Endothelial cell of umbilical vein (primary cell): ENCODE data around the gene NGEF. TPM values are rescaled to one million over a fixed set of nuclear protein-coding genes. Genes with fewer than 3 reads are reported as not detected.

Experiments used
- BruUV-seq: library from RNA; stranded (reverse); fragments of 400-500 nt; replicated peaks from 2 replicates; lab custom pipeline; 2021; lab: Mats Ljungman, UMichigan
- CTCF ChIA-PET: fragments of 300-600, 350-600 bp; sonication (Branson Sonifier 250); formaldehyde crosslinking; loops from one replicate; lab custom pipeline; 2021; ENCODE audit warnings: antibody characterized with exemption, inconsistent platforms; lab: Charles Lee
- POLR2A ChIA-PET: fragments of 300-600, 350-600 bp; sonication (Branson Sonifier 250); formaldehyde crosslinking; loops from one replicate; lab custom pipeline; 2021; ENCODE audit warnings: antibody characterized with exemption, inconsistent platforms; lab: Charles Lee
- DNase-seq: peaks from one replicate; pipeline ENCODE4 v3.0.0-alpha.2; 2011; ENCODE audit warnings: low read depth, low spot score
- FAIRE-seq: peaks from 2 replicates; lab custom pipeline; 2011; peaks lifted over from hg19 to GRCh38; lab: Jason Lieb, UNC
- H2AFZ ChIP-seq: 2 replicates; pipeline ENCODE4 v1.6.0; 2012; ENCODE audit warnings: low read depth, low read length, control low read depth, inconsistent platforms
- H3K27ac ChIP-seq: 2 replicates; pipeline ENCODE4 v1.5.1; 2011; ENCODE audit warnings: low read depth, mild to moderate bottlenecking, control low read depth, low read length, moderate library complexity; ENCODE audit not compliant: insufficient read depth
- H3K27me3 ChIP-seq, 2 experiments: 2 replicates each; pipeline versions ENCODE4 v1.6.0 to v1.6.1; 2011; ENCODE audit warnings: low read length in 2 of 2, mixed read lengths in 1 of 2; ENCODE audit not compliant: control insufficient read depth in 2 of 2, insufficient read depth in 2 of 2
- H3K36me3 ChIP-seq, 2 experiments: 2 replicates in 1 of 2; 3 replicates in 1 of 2; pipeline ENCODE4 v1.5.1; 2011; ENCODE audit warnings: low read length in 2 of 2, mild to moderate bottlenecking in 1 of 2, moderate library complexity in 1 of 2; ENCODE audit not compliant: control insufficient read depth in 2 of 2, insufficient read depth in 2 of 2; ENCODE audit errors: extremely low read depth in 1 of 2
- H3K4me1 ChIP-seq: 3 replicates; pipeline ENCODE4 v1.5.1; 2011; ENCODE audit warnings: mild to moderate bottlenecking, low read length; ENCODE audit not compliant: control insufficient read depth, insufficient read depth; ENCODE audit errors: extremely low read depth
- H3K4me2 ChIP-seq: 2 replicates; pipeline ENCODE4 v1.6.1; 2011; ENCODE audit warnings: low read length, control low read depth, mixed read lengths; ENCODE audit not compliant: insufficient read depth
- H3K4me3 ChIP-seq, 3 experiments: fragments of 200-600 bp in 1 of 3; sonication (generic), shearing (Covaris generic) in 1 of 3; replicated peaks in 1 of 3; 2 replicates each; pipeline ENCODE4 v1.5.1; 2011 to 2016; ENCODE audit warnings: control low read depth in 3 of 3, low read length in 3 of 3, mild to moderate bottlenecking in 2 of 3, inconsistent platforms in 1 of 3, low read depth in 1 of 3, moderate library complexity in 1 of 3; ENCODE audit not compliant: insufficient read depth in 1 of 3
- H3K79me2 ChIP-seq: 2 replicates; pipeline ENCODE4 v1.6.0; 2012; ENCODE audit warnings: low read length, inconsistent platforms; ENCODE audit not compliant: control insufficient read depth, insufficient read depth
- H3K9ac ChIP-seq: replicated peaks from 2 replicates; pipeline ENCODE3; 2011; ENCODE audit warnings: low read length, control low read depth; ENCODE audit not compliant: insufficient read depth; ENCODE audit errors: extremely low read depth
- H3K9me1 ChIP-seq: replicated peaks from 3 replicates; pipeline ENCODE4 v1.6.0; 2011; ENCODE audit warnings: mild to moderate bottlenecking, low read length; ENCODE audit not compliant: control insufficient read depth, insufficient read depth; ENCODE audit errors: extremely low read depth
- H3K9me3 ChIP-seq: replicated peaks from 2 replicates; pipeline ENCODE4 v1.5.1; 2012; ENCODE audit warnings: low read length, inconsistent platforms; ENCODE audit not compliant: control insufficient read depth, insufficient read depth
- H4K20me1 ChIP-seq: replicated peaks from 2 replicates; pipeline ENCODE3; 2011; ENCODE audit warnings: mild to moderate bottlenecking, low read length; ENCODE audit not compliant: control insufficient read depth, insufficient read depth; ENCODE audit errors: extremely low read depth
- CTCF ChIP-seq, 2 donors: IDR thresholded peaks; 1 replicate in 1 of 2; 2 replicates in 1 of 2; pipeline ENCODE4 v1.5.1; 2011; ENCODE audit warnings: low read length in 2 of 2, mild to moderate bottlenecking in 2 of 2, moderate library complexity in 2 of 2, control low read depth in 1 of 2, inconsistent platforms in 1 of 2, low read depth in 1 of 2; ENCODE audit not compliant: insufficient read depth in 1 of 2; ENCODE audit errors: extremely low read depth in 1 of 2
- EZH2 ChIP-seq: IDR thresholded peaks from 2 replicates; pipeline ENCODE4 v1.6.1; 2012; ENCODE audit warnings: borderline replicate concordance, low read depth, mild to moderate bottlenecking, moderate library complexity, low read length, inconsistent platforms; ENCODE audit not compliant: severe bottlenecking
- FOS ChIP-seq: IDR thresholded peaks from 2 replicates; pipeline ENCODE4 v1.6.1; 2011; ENCODE audit warnings: mild to moderate bottlenecking, low read length, moderate library complexity, borderline replicate concordance; ENCODE audit not compliant: insufficient read depth
- GATA2 ChIP-seq: IDR thresholded peaks from 2 replicates; pipeline ENCODE4 v1.7.0; 2011; ENCODE audit warnings: low read depth, mild to moderate bottlenecking, moderate library complexity, mixed read lengths, low read length; ENCODE audit not compliant: insufficient read length, insufficient read depth
- JUN ChIP-seq: IDR thresholded peaks from 2 replicates; pipeline ENCODE4 v1.6.1; 2011; ENCODE audit warnings: borderline replicate concordance, low read depth; ENCODE audit not compliant: insufficient read length, insufficient read depth
- MAX ChIP-seq: IDR thresholded peaks from 2 replicates; pipeline ENCODE4 v1.6.1; 2011; ENCODE audit not compliant: insufficient read depth, insufficient read length
- MYC ChIP-seq: IDR thresholded peaks from one replicate; pipeline ENCODE4 v1.6.1; 2011; ENCODE audit warnings: mild to moderate bottlenecking, low read depth, low read length
- POLR2A ChIP-seq: IDR thresholded peaks from 2 replicates; pipeline ENCODE4 v1.6.1; 2012; ENCODE audit warnings: low read depth, mild to moderate bottlenecking, control low read depth, low read length
- POLR2AphosphoS5 ChIP-seq: IDR thresholded peaks from 2 replicates; pipeline ENCODE4 v1.6.1; 2012; ENCODE audit warnings: low read depth, mild to moderate bottlenecking, control low read depth, low read length, moderate library complexity; ENCODE audit not compliant: insufficient read depth
- dilution Hi-C: fragments of 300-500 bp; cut with MboI; formaldehyde crosslinking; loops from one replicate; pipeline ENCODE4 v1.15.0; 2019; ENCODE audit warnings: low sequenced_read_pairs; ENCODE audit not compliant: extremely low pct_ligation_motif_present
- intact Hi-C: fragments of 100-400 bp; cut with micrococcal nuclease; formaldehyde crosslinking; loops from one replicate; pipeline ENCODE4 v1.10.0; 2022
- polyA plus RNA-seq, 4 experiments: library from polyadenylated mRNA; depleted of rRNA in 3 of 4; stranded (reverse) in 3 of 4; unstranded in 1 of 4; fragments of >200 nt; gene quantifications; 2 replicates each; pipeline versions ENCODE4 v1.2.1 to v1.2.3, GENCODE V29; 2011 to 2012; ENCODE audit warnings: missing spikeins in 1 of 4
- total RNA-seq: library from RNA; stranded (reverse); gene quantifications from 2 replicates; pipeline ENCODE4 v1.2.3, GENCODE V29; 2021

Gene NGEF
- total and polyA plus RNA-seq, 2 donors (not counting 3 experiments of a cell fraction or from before 2014, with no cell fraction given), result 0.22 to 0.41 TPM

- Histone ChIP-seq H3K9me3 (no peaks in the 10 kb centered on the region), H3K4me1 (no peaks in the 10 kb centered on the region), H3K9me1 (no peaks in the 10 kb centered on the region), H3K36me3 (no peaks in the 10 kb centered on the region), H3K4me2 (no peak overlapping the region), H3K9ac (no peak overlapping the region), H3K27ac (no peak overlapping the region), H3K27me3 (no peaks in the 10 kb centered on the region), H4K20me1 (no peaks in the 10 kb centered on the region), H2AFZ (no peak overlapping the region), H3K4me3 (no peak overlapping the region), H3K79me2 (no peaks in the 10 kb centered on the region)
- POLR2A ChIA-PET, result no interaction called here
- CTCF ChIA-PET, result interaction anchor here (1.0 kb wide), 1 partner anchor 11 kb away, joined by 5 read pairs; no protein-coding TSS in a partner anchor
- no TSS peak for BruUV-seq
- TF ChIP-seq EZH2, result no peak
- TF ChIP-seq POLR2AphosphoS5, result no peak
- no peak for TF ChIP-seq FOS
- TF ChIP-seq JUN, result no peak
- no peak for TF ChIP-seq MAX
- no peak for TF ChIP-seq GATA2
- no peak for TF ChIP-seq CTCF (IDR thresholded peaks at IDR 0.05; ENCODE audit: extremely low read depth in 1 of 2, insufficient read depth in 1 of 2, low read depth in 1 of 2, low read length in 2 of 2)
- TF ChIP-seq POLR2A, result no peak
- no peak for TF ChIP-seq MYC
- DNase-seq, result no peak
- no peak for FAIRE-seq
- dilution Hi-C loops, result no loop called here
- intact Hi-C loops, result no loop called here
Measured at GRCh38 chr2:233017947-233018346, 4.9 kb upstream of the NGEF start.
